ENCODE data around the gene ACADS. TPM values are rescaled to one million over a fixed set of nuclear protein-coding genes. Genes with fewer than 3 reads are reported as not detected.

Gene ACADS
- total RNA-seq, 1 experiment from 2014 or later, result 1.1 TPM

GRCh38 chr12:120711411-120711810 is 14.2 kb upstream of the ACADS start:
- Histone ChIP-seq H3K9me3 (replicated peaks) (no peaks in the 10 kb centered on the region), H3K36me3 (peaks cover 12% of the 10 kb centered on the region), H3K27me3 (no peaks in the 10 kb centered on the region), H3K4me1 (peaks cover 5% of the 10 kb centered on the region; the same call in 1 of the 2 replicates), H3K27ac (no peak overlapping the region), H3K4me3 (peak overlapping the region; percentile 96)
- no peak for DNase-seq

- Histone ChIP-seq H3K27me3 (no peaks in the 10 kb centered on the region), H3K9me3 (replicated peaks) (no peaks in the 10 kb centered on the region), H3K4me3 (no peak overlapping the region), H3K4me1 (peaks cover 5% of the 10 kb centered on the region; the same call in 1 of the 2 replicates), H3K36me3 (peaks cover 12% of the 10 kb centered on the region), H3K27ac (no peak overlapping the region)
- no peak for DNase-seq
Observed at GRCh38 chr12:120712610-120713009, 13.0 kb upstream of the ACADS start.

- DNase-seq, result peak; percentile 78 to 91
- H3K4me1 ChIP-seq, result no peaks in the 10 kb centered on the region
- peaks cover 17% of the 10 kb centered on the region for H3K36me3 ChIP-seq
- H3K27ac ChIP-seq, result no peak overlapping the region
- no peak overlapping the region for H3K4me3 ChIP-seq
- H3K9me3 ChIP-seq (replicated peaks), result no peaks in the 10 kb centered on the region
- no peaks in the 10 kb centered on the region for H3K27me3 ChIP-seq
Observed at GRCh38 chr12:120713861-120714482, 11.7 kb upstream of the ACADS start.

GRCh38 chr12:120718055-120718454 is 7.6 kb upstream of the ACADS start:
- Histone ChIP-seq H3K36me3 (peaks cover 32% of the 10 kb centered on the region), H3K4me1 (no peaks in the 10 kb centered on the region), H3K4me3 (no peak overlapping the region), H3K27ac (no peak overlapping the region), H3K9me3 (replicated peaks) (no peaks in the 10 kb centered on the region), H3K27me3 (no peaks in the 10 kb centered on the region)
- no peak for DNase-seq

GRCh38 chr12:120719072-120719471 is 6.6 kb upstream of the ACADS start:
- Histone ChIP-seq H3K9me3 (replicated peaks) (no peaks in the 10 kb centered on the region), H3K27me3 (no peaks in the 10 kb centered on the region), H3K4me1 (no peaks in the 10 kb centered on the region), H3K36me3 (peaks cover 32% of the 10 kb centered on the region), H3K27ac (no peak overlapping the region), H3K4me3 (no peak overlapping the region)
- no peak for DNase-seq

GRCh38 chr12:120719496-120720233 is 6.0 kb upstream of the ACADS start:
- H3K9me3 ChIP-seq (replicated peaks), result no peaks in the 10 kb centered on the region
- no peaks in the 10 kb centered on the region for H3K27me3 ChIP-seq
- H3K36me3 ChIP-seq, result peaks cover 28% of the 10 kb centered on the region
- no peak overlapping the region for H3K27ac ChIP-seq
- H3K4me3 ChIP-seq, result no peak overlapping the region
- no peak for DNase-seq
- H3K4me1 ChIP-seq, result no peaks in the 10 kb centered on the region

- DNase-seq, result no peak
- Histone ChIP-seq H3K36me3 (peaks cover 24% of the 10 kb centered on the region), H3K4me3 (no peak overlapping the region)
Observed at GRCh38 chr12:120720234-120720986, 5.2 kb upstream of the ACADS start.

GRCh38 chr12:120720987-120721801 is 4.4 kb upstream of the ACADS start:
- H3K4me1 ChIP-seq, result no peaks in the 10 kb centered on the region
- peaks cover 21% of the 10 kb centered on the region for H3K36me3 ChIP-seq
- no peak overlapping the region for H3K27ac ChIP-seq

More at GRCh38 chr12:120720234-120720986, 5.2 kb upstream of the ACADS start:
- no peak overlapping the region for H3K27ac ChIP-seq
- H3K4me1 ChIP-seq, result no peaks in the 10 kb centered on the region
- H3K9me3 ChIP-seq (replicated peaks), result no peaks in the 10 kb centered on the region
- no peaks in the 10 kb centered on the region for H3K27me3 ChIP-seq

GRCh38 chr12:120721866-120722265 is 3.8 kb upstream of the ACADS start:
- no peak for DNase-seq
- H3K9me3 ChIP-seq (replicated peaks), result no peaks in the 10 kb centered on the region
- H3K4me3 ChIP-seq, result no peak overlapping the region
- H3K27me3 ChIP-seq, result no peaks in the 10 kb centered on the region
- H3K36me3 ChIP-seq, result peaks cover 20% of the 10 kb centered on the region
- H3K4me1 ChIP-seq, result no peaks in the 10 kb centered on the region
- H3K27ac ChIP-seq, result no peak overlapping the region

More at GRCh38 chr12:120720987-120721801, 4.4 kb upstream of the ACADS start:
- Histone ChIP-seq H3K4me3 (no peak overlapping the region), H3K9me3 (replicated peaks) (no peaks in the 10 kb centered on the region), H3K27me3 (no peaks in the 10 kb centered on the region)
- no peak for DNase-seq

GRCh38 chr12:120722784-120723183 is 2.8 kb upstream of the ACADS start:
- H3K36me3 ChIP-seq, result peaks cover 20% of the 10 kb centered on the region
- no peak overlapping the region for H3K27ac ChIP-seq
- no peaks in the 10 kb centered on the region for H3K9me3 ChIP-seq (replicated peaks)
- no peak for DNase-seq
- no peaks in the 10 kb centered on the region for H3K4me1 ChIP-seq
- H3K27me3 ChIP-seq, result no peaks in the 10 kb centered on the region
- no peak overlapping the region for H3K4me3 ChIP-seq

GRCh38 chr12:120724720-120725119 is 906 bp upstream of the ACADS start:
- Histone ChIP-seq H3K36me3 (peaks cover 7% of the 10 kb centered on the region; the same call in 1 of the 2 replicates), H3K4me3 (peak overlapping the region; percentile 63; the same call in 1 of the 2 replicates), H3K27me3 (no peaks in the 10 kb centered on the region), H3K9me3 (replicated peaks) (no peaks in the 10 kb centered on the region), H3K27ac (no peak overlapping the region), H3K4me1 (no peaks in the 10 kb centered on the region)
- DNase-seq, result no peak

GRCh38 chr12:120725151-120725658 is 421 bp upstream of the ACADS start:
- Histone ChIP-seq H3K4me1 (no peaks in the 10 kb centered on the region), H3K36me3 (0 out of 2 replicates have a peak, but pooled peaks cover 3% of the 10 kb centered on the region), H3K9me3 (replicated peaks) (no peaks in the 10 kb centered on the region), H3K27ac (no peak overlapping the region), H3K27me3 (no peaks in the 10 kb centered on the region), H3K4me3 (peak overlapping the region; percentile 63)
- no peak for DNase-seq

GRCh38 chr12:120726510-120726793 is 826 bp downstream of the ACADS start:
- no peak overlapping the region for H3K4me3 ChIP-seq

GRCh38 chr12:120726961-120727360 is 1.3 kb downstream of the ACADS start:
- Histone ChIP-seq H3K36me3 (no peaks in the 10 kb centered on the region), H3K4me3 (no peak overlapping the region), H3K4me1 (no peaks in the 10 kb centered on the region)

More at GRCh38 chr12:120726510-120726793, 826 bp downstream of the ACADS start:
- no peaks in the 10 kb centered on the region for H3K9me3 ChIP-seq (replicated peaks)
- no peak for DNase-seq
- no peaks in the 10 kb centered on the region for H3K4me1 ChIP-seq
- no peaks in the 10 kb centered on the region for H3K27me3 ChIP-seq
- H3K27ac ChIP-seq, result no peak overlapping the region
- no peaks in the 10 kb centered on the region for H3K36me3 ChIP-seq

More at GRCh38 chr12:120726961-120727360, 1.3 kb downstream of the ACADS start:
- DNase-seq, result no peak
- H3K9me3 ChIP-seq (replicated peaks), result no peaks in the 10 kb centered on the region
- H3K27me3 ChIP-seq, result no peaks in the 10 kb centered on the region
- H3K27ac ChIP-seq, result no peak overlapping the region
